ENCODE measurements around the gene IKZF3.
A peak's percentile ranks its signal among the peaks of the same experiment; 100 is the strongest.

The IKZF3 gene

DNA sequence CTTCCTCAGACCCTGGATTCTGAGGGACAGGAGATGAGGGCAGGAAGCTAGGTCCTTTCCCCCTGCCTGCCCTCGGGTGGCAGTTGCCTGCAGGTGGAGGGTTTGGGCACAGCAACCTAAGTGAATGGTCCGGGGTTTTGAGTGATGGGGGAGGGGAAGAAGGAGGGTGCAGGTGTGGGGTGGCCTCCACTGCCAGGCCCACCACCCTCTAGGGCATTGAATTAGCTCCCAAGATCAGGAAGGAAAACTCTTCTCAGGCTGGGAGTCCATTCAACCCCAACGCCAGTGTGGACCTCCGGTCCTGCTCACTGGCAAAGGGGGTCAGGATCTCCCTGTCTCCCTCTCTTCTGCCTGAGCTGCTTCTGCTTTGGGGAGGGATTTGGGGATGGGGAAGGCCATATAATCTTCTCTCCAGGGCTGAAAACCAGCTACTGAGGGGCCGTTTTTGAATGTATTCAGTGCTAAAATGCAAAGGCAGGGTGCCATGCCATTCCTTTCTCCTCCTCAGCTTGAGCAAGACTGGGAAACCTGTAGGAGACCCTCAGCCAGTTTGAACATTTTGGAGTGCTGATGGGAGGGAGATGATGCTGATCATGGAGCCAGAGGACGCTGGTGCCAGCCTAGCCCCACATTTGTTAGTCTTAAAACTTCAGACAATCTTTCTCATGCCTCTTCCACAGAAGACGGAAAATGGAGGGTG is 107.6 kb downstream of the IKZF3 start:
- no peak for TF ChIP-seq EZH2 (IDR thresholded peaks at IDR 0.05)
- no peak for TF ChIP-seq POLR2AphosphoS5 (IDR thresholded peaks at IDR 0.05; ENCODE audit: borderline replicate concordance, low read depth, low read length)
- no peak for TF ChIP-seq FOXP2 (optimal IDR thresholded peaks at IDR 0.05; ENCODE audit: control extremely low read depth, extremely low read length, insufficient read depth)
- Histone ChIP-seq H3K9ac (ENCODE audit: insufficient read length) (no peak overlapping the region), H3K4me3 (no peak overlapping the region), H3K36me3 (ENCODE audit: insufficient read depth, low read length) (no peaks in the 10 kb centered on the region), H3K27ac (no peak overlapping the region), H3K9me3 (ENCODE audit: low read depth, low read length) (no peaks in the 10 kb centered on the region)
- DNase-seq (ENCODE audit: low read depth, low spot score), result no peak

GRCh38 chr17:39755554-39756379 is 108.3 kb downstream of the IKZF3 start:
- no peak overlapping the region for H3K4me3 ChIP-seq
- no peak overlapping the region for H3K9ac ChIP-seq (ENCODE audit: insufficient read length)
- DNase-seq (ENCODE audit: low read depth, low spot score), result no peak
- peak overlapping the region; percentile 68; the same call in 1 of the 2 replicates for H3K27ac ChIP-seq
- TF ChIP-seq POLR2AphosphoS5 (IDR thresholded peaks at IDR 0.05; ENCODE audit: borderline replicate concordance, low read depth, low read length) (no peak), EZH2 (IDR thresholded peaks at IDR 0.05) (no peak), FOXP2 (optimal IDR thresholded peaks at IDR 0.05; ENCODE audit: control extremely low read depth, extremely low read length, insufficient read depth) (no peak)
- H3K9me3 ChIP-seq (ENCODE audit: low read depth, low read length), result no peaks in the 10 kb centered on the region
- no peaks in the 10 kb centered on the region for H3K36me3 ChIP-seq (ENCODE audit: insufficient read depth, low read length)

GRCh38 chr17:39754958-39755553 is 109.1 kb downstream of the IKZF3 start:
- DNase-seq (ENCODE audit: low read depth, low spot score), result no peak
- Histone ChIP-seq H3K27ac (peak overlapping the region; percentile 68; the same call in 1 of the 2 replicates), H3K4me3 (peak overlapping the region; percentile 84), H3K9me3 (ENCODE audit: low read depth, low read length) (no peaks in the 10 kb centered on the region), H3K9ac (ENCODE audit: insufficient read length) (no peak overlapping the region), H3K36me3 (ENCODE audit: insufficient read depth, low read length) (no peaks in the 10 kb centered on the region)
- TF ChIP-seq FOXP2 (optimal IDR thresholded peaks at IDR 0.05; ENCODE audit: control extremely low read depth, extremely low read length, insufficient read depth) (no peak), POLR2AphosphoS5 (IDR thresholded peaks at IDR 0.05; ENCODE audit: borderline replicate concordance, low read depth, low read length) (no peak), EZH2 (IDR thresholded peaks at IDR 0.05) (no peak)

DNA sequence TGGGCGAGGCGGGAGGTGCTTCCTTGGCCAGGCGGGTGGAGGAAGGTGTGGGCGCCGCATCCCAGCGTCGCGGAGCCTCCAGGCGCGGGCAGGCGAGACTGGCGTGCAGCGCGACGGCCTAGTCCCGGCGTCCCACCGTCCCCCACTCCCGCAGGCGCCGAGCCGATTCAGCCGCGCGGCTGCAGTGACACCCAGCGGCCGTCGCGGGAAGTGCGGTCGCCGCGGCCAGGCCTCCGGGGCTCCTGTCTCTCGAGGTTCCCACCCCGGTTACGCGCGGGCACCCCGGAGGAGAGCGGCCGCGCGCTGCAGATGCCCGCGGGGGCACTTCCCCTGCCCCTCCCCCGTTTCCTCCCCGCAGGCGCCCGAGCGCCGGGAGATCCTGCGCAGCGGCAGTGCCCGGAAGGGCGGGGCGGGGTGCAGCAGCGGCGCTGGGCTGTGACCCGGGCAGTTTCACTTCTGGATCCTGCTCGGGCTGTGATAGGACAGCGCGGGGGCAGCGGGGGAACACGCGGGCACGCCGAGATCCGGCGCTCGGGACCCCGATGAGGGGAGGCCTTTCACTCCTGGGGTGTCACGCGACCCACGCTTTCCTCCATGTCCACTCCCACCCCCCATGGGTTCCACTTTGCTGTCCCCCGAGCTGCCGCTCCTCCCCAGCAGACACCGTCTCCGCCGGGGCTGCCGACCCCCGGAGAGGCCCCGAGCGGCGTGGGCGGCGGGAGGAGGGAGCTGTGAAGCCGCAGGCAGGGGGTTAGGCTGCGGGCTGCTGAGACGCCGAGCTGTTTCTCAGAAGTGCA is 109.8 kb downstream of the IKZF3 start:
- peak overlapping the region; percentile 81 for H3K27ac ChIP-seq
- DNase-seq (ENCODE audit: low read depth, low spot score), result no peak
- TF ChIP-seq FOXP2 (optimal IDR thresholded peaks at IDR 0.05; ENCODE audit: control extremely low read depth, extremely low read length, insufficient read depth) (peak; percentile 62), POLR2AphosphoS5 (IDR thresholded peaks at IDR 0.05; ENCODE audit: borderline replicate concordance, low read depth, low read length) (peak; percentile 36; the same call in 1 of the 2 replicates), EZH2 (IDR thresholded peaks at IDR 0.05) (no peak)

GRCh38 chr17:39753514-39754160 is 110.5 kb downstream of the IKZF3 start:
- TF ChIP-seq POLR2AphosphoS5 (IDR thresholded peaks at IDR 0.05; ENCODE audit: borderline replicate concordance, low read depth, low read length), result no peak
- TF ChIP-seq FOXP2 (optimal IDR thresholded peaks at IDR 0.05; ENCODE audit: control extremely low read depth, extremely low read length, insufficient read depth), result no peak
- TF ChIP-seq EZH2 (IDR thresholded peaks at IDR 0.05), result no peak
- no peak for DNase-seq (ENCODE audit: low read depth, low spot score)
- Histone ChIP-seq H3K9me3 (ENCODE audit: low read depth, low read length) (no peaks in the 10 kb centered on the region), H3K27ac (peak overlapping the region; percentile 81), H3K4me3 (peak overlapping the region; percentile 84), H3K9ac (ENCODE audit: insufficient read length) (peak overlapping the region; percentile 85), H3K36me3 (ENCODE audit: insufficient read depth, low read length) (no peaks in the 10 kb centered on the region)

More for the DNA sequence above, 109.8 kb downstream of the IKZF3 start:
- no peaks in the 10 kb centered on the region for H3K36me3 ChIP-seq (ENCODE audit: insufficient read depth, low read length)
- H3K4me3 ChIP-seq, result peak overlapping the region; percentile 84
- H3K9ac ChIP-seq (ENCODE audit: insufficient read length), result peak overlapping the region; percentile 85
- H3K9me3 ChIP-seq (ENCODE audit: low read depth, low read length), result no peaks in the 10 kb centered on the region

- DNase-seq (ENCODE audit: low read depth, low spot score), result no peak
- Histone ChIP-seq H3K36me3 (ENCODE audit: insufficient read depth, low read length) (no peaks in the 10 kb centered on the region), H3K27ac (no peak overlapping the region), H3K9me3 (ENCODE audit: low read depth, low read length) (no peaks in the 10 kb centered on the region), H3K4me3 (no peak overlapping the region), H3K9ac (ENCODE audit: insufficient read length) (no peak overlapping the region)
- TF ChIP-seq EZH2 (IDR thresholded peaks at IDR 0.05) (no peak), FOXP2 (optimal IDR thresholded peaks at IDR 0.05; ENCODE audit: control extremely low read depth, extremely low read length, insufficient read depth) (no peak), POLR2AphosphoS5 (IDR thresholded peaks at IDR 0.05; ENCODE audit: borderline replicate concordance, low read depth, low read length) (no peak)
Observed at GRCh38 chr17:39752241-39752881, 111.8 kb downstream of the IKZF3 start.

DNA sequence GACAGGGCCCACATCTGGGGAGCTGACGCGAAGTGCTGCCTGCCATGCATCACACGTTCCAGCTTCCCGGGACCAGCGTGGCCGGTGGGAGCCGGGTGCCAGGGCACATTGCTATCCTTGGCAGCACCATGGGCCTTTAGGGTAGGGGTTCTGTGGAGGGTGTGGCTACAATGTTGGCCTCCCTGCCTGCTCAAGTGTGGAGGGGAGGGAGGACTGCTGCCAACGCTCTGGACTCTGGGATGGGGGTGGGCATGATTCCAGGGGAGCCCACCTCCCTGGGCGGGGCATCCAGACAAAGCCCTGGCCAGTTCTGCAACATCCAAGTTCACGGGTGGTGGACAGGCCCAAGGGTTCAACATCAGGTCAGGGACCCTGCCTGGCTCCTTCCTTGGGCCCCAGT is 112.5 kb downstream of the IKZF3 start:
- Histone ChIP-seq H3K27ac (no peak overlapping the region), H3K9me3 (ENCODE audit: low read depth, low read length) (no peaks in the 10 kb centered on the region), H3K4me3 (no peak overlapping the region), H3K36me3 (ENCODE audit: insufficient read depth, low read length) (no peaks in the 10 kb centered on the region), H3K9ac (ENCODE audit: insufficient read length) (no peak overlapping the region)
- TF ChIP-seq EZH2 (IDR thresholded peaks at IDR 0.05) (no peak), FOXP2 (optimal IDR thresholded peaks at IDR 0.05; ENCODE audit: control extremely low read depth, extremely low read length, insufficient read depth) (no peak), POLR2AphosphoS5 (IDR thresholded peaks at IDR 0.05; ENCODE audit: borderline replicate concordance, low read depth, low read length) (no peak)
- DNase-seq (ENCODE audit: low read depth, low spot score), result no peak

All from SK-N-MC (cell line).